Measurements from ENCODE around the gene B3GNT3. TPM values are rescaled to one million over a fixed set of nuclear protein-coding genes. Genes with fewer than 3 reads are reported as not detected.

Gene B3GNT3
- total RNA-seq, 1 experiment from 2014 or later: 1.9 TPM

DNA sequence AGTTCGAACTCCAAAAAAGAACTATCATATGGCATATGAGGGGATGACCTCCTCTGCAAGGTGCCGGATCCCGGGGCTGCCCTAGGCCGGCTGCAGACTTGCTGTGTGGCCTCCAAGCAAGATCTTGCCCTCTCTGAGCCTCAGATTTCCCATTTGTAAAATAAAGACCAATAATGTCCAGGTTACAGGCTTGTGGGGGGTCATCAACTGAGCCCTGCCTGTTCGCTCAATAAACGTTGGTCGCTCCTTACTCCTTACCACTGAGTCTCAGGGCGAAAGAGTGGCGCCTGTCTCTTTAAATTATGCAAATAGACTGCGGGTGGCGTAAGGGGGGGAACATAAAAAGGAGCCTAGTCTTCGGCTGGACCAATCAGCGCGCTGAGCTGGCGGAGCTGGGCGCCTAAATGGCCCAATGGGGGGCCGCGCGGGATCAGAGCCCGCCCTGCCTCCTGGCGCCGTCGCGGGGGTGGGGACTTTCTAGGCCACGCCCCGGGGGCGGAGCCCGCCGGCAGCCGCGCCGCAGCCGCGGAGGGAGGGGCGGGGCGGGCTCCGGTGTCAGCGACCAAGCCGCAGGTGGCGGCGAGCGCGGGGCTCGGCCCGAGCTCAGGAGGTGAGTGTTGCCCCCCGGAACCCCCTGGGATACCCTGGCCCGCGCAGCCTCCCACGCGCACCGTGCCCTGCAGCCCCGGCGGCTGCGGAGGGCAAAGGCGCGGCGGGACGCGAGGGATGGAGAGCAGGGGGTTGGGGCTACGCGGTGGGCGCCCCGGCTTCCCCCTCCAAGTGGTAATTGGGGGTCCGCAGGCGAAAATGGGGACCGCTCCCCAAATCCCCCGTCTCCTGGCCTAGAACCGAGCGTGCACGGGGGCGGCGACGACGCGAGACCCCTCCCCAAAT is 47.5 kb upstream of the B3GNT3 start:
- Mint-ChIP-seq H3K36me3 (no peaks in the 10 kb centered on the region), H3K9me3 (no peaks in the 10 kb centered on the region), H3K27ac (no peak overlapping the region), H3K27me3 (ENCODE audit: low read depth) (peaks cover 12% of the 10 kb centered on the region), H3K4me3 (peak overlapping the region; percentile 66), H3K4me1 (peaks cover 9% of the 10 kb centered on the region)
- TF ChIP-seq GTF2I (CRISPR knock-in tag; conservative IDR thresholded peaks at IDR 0.05) (peak; percentile 97), NFYB (CRISPR knock-in tag; conservative IDR thresholded peaks at IDR 0.05; ENCODE audit: low read depth) (peak; percentile 92), ESRRA (CRISPR knock-in tag; IDR thresholded peaks at IDR 0.05; ENCODE audit: borderline replicate concordance) (no peak), SP1 (CRISPR knock-in tag; conservative IDR thresholded peaks at IDR 0.05) (peak; percentile 91)
- TF ChIP-seq, protein P1, sequence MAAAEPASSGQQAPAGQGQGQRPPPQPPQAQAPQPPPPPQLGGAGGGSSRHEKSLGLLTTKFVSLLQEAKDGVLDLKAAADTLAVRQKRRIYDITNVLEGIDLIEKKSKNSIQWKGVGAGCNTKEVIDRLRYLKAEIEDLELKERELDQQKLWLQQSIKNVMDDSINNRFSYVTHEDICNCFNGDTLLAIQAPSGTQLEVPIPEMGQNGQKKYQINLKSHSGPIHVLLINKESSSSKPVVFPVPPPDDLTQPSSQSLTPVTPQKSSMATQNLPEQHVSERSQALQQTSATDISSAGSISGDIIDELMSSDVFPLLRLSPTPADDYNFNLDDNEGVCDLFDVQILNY (CRISPR knock-in tag; IDR thresholded peaks at IDR 0.05): peak; percentile 35; the same call in 1 of the 2 replicates
- TF ChIP-seq, protein P2, sequence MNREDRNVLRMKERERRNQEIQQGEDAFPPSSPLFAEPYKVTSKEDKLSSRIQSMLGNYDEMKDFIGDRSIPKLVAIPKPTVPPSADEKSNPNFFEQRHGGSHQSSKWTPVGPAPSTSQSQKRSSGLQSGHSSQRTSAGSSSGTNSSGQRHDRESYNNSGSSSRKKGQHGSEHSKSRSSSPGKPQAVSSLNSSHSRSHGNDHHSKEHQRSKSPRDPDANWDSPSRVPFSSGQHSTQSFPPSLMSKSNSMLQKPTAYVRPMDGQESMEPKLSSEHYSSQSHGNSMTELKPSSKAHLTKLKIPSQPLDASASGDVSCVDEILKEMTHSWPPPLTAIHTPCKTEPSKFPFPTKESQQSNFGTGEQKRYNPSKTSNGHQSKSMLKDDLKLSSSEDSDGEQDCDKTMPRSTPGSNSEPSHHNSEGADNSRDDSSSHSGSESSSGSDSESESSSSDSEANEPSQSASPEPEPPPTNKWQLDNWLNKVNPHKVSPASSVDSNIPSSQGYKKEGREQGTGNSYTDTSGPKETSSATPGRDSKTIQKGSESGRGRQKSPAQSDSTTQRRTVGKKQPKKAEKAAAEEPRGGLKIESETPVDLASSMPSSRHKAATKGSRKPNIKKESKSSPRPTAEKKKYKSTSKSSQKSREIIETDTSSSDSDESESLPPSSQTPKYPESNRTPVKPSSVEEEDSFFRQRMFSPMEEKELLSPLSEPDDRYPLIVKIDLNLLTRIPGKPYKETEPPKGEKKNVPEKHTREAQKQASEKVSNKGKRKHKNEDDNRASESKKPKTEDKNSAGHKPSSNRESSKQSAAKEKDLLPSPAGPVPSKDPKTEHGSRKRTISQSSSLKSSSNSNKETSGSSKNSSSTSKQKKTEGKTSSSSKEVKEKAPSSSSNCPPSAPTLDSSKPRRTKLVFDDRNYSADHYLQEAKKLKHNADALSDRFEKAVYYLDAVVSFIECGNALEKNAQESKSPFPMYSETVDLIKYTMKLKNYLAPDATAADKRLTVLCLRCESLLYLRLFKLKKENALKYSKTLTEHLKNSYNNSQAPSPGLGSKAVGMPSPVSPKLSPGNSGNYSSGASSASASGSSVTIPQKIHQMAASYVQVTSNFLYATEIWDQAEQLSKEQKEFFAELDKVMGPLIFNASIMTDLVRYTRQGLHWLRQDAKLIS (CRISPR knock-in tag; IDR thresholded peaks at IDR 0.05; ENCODE audit: borderline replicate concordance): no peak
- POLR2A ChIA-PET: interaction anchor here (0.7 kb wide), 3 partner anchors 11 to 174 kb away, joined by 3 to 5 read pairs (median 3); no protein-coding TSS in a partner anchor
- CTCF ChIA-PET: interaction anchor here (0.6 to 2.7 kb wide), 12 partner anchors 19 to 251 kb away, joined by 3 to 27 read pairs (median 4); partner anchors contain the start of genes B3GNT3 and RPL18A
- ATAC-seq (peak; percentile 99), DNase-seq (ENCODE audit: low spot score) (peak; percentile 94)

DNA sequence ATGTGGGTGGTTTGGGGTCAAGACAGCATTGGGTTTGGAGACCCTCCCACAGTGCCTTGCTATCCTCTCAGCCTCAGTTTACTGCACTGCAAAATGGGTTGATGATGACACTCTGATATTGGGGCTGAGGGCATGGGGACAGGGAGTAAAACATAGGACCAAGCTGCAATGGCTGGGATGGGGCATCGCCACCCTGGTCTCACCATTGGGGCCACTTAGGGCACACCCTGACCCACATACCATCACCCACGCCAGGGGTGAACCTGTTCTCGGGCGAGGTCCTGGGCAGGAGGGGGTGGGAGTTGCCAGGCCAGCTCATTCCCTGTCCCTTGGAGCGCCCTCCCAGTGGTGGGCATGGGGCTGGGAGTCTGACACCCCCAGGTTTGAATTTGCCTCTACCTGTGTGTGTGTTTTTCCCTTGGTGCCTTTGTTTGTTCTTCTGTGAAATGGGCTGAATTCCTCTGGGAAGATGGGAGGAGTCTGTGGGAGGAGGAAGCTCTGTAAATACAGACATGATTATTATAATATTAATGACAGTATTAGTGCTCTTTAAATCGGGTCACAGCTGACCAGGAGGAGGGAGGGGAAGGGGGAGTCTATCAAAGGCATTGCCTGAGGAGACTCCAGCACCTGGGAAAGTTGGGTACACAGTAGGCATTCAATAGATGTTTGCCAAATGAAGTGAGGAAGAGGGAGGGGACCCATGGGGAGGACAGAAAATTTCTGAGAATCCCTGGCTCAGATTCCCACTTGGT is 45.9 kb upstream of the B3GNT3 start:
- ChIA-PET POLR2A (no interaction called here), CTCF (interaction anchor here (0.6 to 2.7 kb wide), 5 partner anchors 18 to 159 kb away, joined by 3 to 11 read pairs (median 4); no protein-coding TSS in a partner anchor)
- DNase-seq (ENCODE audit: low spot score) (no peak), ATAC-seq (no peak)
- Mint-ChIP-seq H3K27me3 (ENCODE audit: low read depth) (peaks cover 12% of the 10 kb centered on the region), H3K4me3 (peak overlapping the region; percentile 66), H3K27ac (no peak overlapping the region; the same call in 1 of the 2 replicates), H3K4me1 (peaks cover 12% of the 10 kb centered on the region), H3K36me3 (no peaks in the 10 kb centered on the region), H3K9me3 (no peaks in the 10 kb centered on the region)
- no peak for TF ChIP-seq CREM (CRISPR knock-in tag; IDR thresholded peaks at IDR 0.05)

DNA sequence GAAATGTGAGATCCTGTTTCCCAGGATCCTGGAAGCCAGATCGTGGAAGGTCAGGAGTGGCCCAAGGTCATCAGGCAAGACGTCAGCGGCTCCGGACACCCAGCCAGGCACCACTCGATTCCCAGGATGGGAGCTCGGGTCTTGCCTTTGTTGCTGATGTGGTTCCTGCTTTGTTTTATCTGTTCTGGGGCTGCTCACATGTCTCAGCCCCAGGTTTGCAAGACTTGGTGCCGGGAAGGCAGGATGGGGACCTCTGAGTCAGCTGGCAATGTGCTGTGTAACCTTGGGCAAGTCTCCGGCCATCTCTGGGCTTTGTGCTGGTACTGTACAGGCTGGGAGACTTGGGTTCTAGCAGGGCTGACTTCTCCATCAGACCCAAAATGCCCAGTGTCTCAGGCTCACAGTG is 45.0 kb upstream of the B3GNT3 start:
- Mint-ChIP-seq H3K4me1 (peaks cover 20% of the 10 kb centered on the region), H3K36me3 (no peaks in the 10 kb centered on the region), H3K9me3 (no peaks in the 10 kb centered on the region), H3K27ac (peak overlapping the region; percentile 5; the same call in 1 of the 2 replicates), H3K4me3 (no peak overlapping the region), H3K27me3 (ENCODE audit: low read depth) (peaks cover 12% of the 10 kb centered on the region)
- ChIA-PET POLR2A (interaction anchor here (0.7 kb wide), 1 partner anchor 61 kb away, joined by 4 read pairs; no protein-coding TSS in a partner anchor), CTCF (interaction anchor here (1.2 kb wide), 2 partner anchors 17 to 109 kb away, joined by 3 to 5 read pairs; no protein-coding TSS in a partner anchor)
- DNase-seq (ENCODE audit: low spot score) (no peak), ATAC-seq (no peak)
- TF ChIP-seq ZNF671 (CRISPR knock-in tag; IDR thresholded peaks at IDR 0.05): no peak
- no peak for TF ChIP-seq FOXP1 (CRISPR knock-in tag; IDR thresholded peaks at IDR 0.05; ENCODE audit: borderline replicate concordance)
- TF ChIP-seq GTF2I (CRISPR knock-in tag; conservative IDR thresholded peaks at IDR 0.05): no peak
- TF ChIP-seq CREM (CRISPR knock-in tag; IDR thresholded peaks at IDR 0.05): no peak
- TF ChIP-seq, protein P3, sequence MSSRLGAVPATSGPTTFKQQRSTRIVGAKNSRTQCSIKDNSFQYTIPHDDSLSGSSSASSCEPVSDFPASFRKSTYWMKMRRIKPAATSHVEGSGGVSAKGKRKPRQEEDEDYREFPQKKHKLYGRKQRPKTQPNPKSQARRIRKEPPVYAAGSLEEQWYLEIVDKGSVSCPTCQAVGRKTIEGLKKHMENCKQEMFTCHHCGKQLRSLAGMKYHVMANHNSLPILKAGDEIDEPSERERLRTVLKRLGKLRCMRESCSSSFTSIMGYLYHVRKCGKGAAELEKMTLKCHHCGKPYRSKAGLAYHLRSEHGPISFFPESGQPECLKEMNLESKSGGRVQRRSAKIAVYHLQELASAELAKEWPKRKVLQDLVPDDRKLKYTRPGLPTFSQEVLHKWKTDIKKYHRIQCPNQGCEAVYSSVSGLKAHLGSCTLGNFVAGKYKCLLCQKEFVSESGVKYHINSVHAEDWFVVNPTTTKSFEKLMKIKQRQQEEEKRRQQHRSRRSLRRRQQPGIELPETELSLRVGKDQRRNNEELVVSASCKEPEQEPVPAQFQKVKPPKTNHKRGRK (CRISPR knock-in tag; IDR thresholded peaks at IDR 0.05; ENCODE audit: borderline replicate concordance): no peak
- TF ChIP-seq, protein P4, sequence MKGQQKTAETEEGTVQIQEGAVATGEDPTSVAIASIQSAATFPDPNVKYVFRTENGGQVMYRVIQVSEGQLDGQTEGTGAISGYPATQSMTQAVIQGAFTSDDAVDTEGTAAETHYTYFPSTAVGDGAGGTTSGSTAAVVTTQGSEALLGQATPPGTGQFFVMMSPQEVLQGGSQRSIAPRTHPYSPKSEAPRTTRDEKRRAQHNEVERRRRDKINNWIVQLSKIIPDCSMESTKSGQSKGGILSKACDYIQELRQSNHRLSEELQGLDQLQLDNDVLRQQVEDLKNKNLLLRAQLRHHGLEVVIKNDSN (CRISPR knock-in tag; IDR thresholded peaks at IDR 0.05): no peak
- TF ChIP-seq, protein P5, sequence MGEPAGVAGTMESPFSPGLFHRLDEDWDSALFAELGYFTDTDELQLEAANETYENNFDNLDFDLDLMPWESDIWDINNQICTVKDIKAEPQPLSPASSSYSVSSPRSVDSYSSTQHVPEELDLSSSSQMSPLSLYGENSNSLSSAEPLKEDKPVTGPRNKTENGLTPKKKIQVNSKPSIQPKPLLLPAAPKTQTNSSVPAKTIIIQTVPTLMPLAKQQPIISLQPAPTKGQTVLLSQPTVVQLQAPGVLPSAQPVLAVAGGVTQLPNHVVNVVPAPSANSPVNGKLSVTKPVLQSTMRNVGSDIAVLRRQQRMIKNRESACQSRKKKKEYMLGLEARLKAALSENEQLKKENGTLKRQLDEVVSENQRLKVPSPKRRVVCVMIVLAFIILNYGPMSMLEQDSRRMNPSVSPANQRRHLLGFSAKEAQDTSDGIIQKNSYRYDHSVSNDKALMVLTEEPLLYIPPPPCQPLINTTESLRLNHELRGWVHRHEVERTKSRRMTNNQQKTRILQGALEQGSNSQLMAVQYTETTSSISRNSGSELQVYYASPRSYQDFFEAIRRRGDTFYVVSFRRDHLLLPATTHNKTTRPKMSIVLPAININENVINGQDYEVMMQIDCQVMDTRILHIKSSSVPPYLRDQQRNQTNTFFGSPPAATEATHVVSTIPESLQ (CRISPR knock-in tag; IDR thresholded peaks at IDR 0.05): no peak
- TF ChIP-seq, protein P6, sequence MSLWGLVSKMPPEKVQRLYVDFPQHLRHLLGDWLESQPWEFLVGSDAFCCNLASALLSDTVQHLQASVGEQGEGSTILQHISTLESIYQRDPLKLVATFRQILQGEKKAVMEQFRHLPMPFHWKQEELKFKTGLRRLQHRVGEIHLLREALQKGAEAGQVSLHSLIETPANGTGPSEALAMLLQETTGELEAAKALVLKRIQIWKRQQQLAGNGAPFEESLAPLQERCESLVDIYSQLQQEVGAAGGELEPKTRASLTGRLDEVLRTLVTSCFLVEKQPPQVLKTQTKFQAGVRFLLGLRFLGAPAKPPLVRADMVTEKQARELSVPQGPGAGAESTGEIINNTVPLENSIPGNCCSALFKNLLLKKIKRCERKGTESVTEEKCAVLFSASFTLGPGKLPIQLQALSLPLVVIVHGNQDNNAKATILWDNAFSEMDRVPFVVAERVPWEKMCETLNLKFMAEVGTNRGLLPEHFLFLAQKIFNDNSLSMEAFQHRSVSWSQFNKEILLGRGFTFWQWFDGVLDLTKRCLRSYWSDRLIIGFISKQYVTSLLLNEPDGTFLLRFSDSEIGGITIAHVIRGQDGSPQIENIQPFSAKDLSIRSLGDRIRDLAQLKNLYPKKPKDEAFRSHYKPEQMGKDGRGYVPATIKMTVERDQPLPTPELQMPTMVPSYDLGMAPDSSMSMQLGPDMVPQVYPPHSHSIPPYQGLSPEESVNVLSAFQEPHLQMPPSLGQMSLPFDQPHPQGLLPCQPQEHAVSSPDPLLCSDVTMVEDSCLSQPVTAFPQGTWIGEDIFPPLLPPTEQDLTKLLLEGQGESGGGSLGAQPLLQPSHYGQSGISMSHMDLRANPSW (CRISPR knock-in tag; conservative IDR thresholded peaks at IDR 0.05; ENCODE audit: low read depth): no peak
- no peak for TF ChIP-seq ZNF317 (CRISPR knock-in tag; IDR thresholded peaks at IDR 0.05; ENCODE audit: borderline replicate concordance, low read depth)

Measured in WTC11 (cell line).